Cardiac fibroblast (primary cell): ENCODE measurements around the gene C1orf210.

Experiments used
- DNase-seq, 2 donors: peaks; one replicate each; pipeline versions ENCODE4 v3.0.0 to v3.0.0-alpha.2; 2010; ENCODE audit warnings: low read depth in 2 of 2
- H3K4me3 ChIP-seq, 2 donors: replicated peaks in 1 of 2; 1 replicate in 1 of 2; 2 replicates in 1 of 2; pipeline ENCODE4 v1.5.1; 2011; ENCODE audit warnings: low read depth in 2 of 2, low read length in 2 of 2, mild to moderate bottlenecking in 2 of 2, moderate library complexity in 1 of 2
- CTCF ChIP-seq: IDR thresholded peaks from one replicate; pipeline ENCODE4 v1.5.1; 2011; ENCODE audit warnings: low read depth, mild to moderate bottlenecking, low read length, inconsistent platforms

The C1orf210 gene

GRCh38 chr1:43270421-43271095, 14.8 kb downstream of the C1orf210 start:
- TF ChIP-seq CTCF: no peak
- H3K4me3 ChIP-seq: no peak overlapping the region
- peak in 1 of 2 donors; percentile 10 for DNase-seq

- H3K4me3 ChIP-seq: no peak within 1 kb of the TSS
- TF ChIP-seq CTCF: no peak
- no peak for DNase-seq
Observed at GRCh38 chr1:43269627-43270375, 15.6 kb downstream of the C1orf210 start, which contains the start of gene TMEM125. TMEM125 (plus strand) TSS chr1:43269983; CDS start chr1:43272723, 2,740 bp downstream.

- DNase-seq: no peak
- no peak overlapping the region for H3K4me3 ChIP-seq
- TF ChIP-seq CTCF: no peak
Observed at GRCh38 chr1:43267818-43268425, 17.5 kb downstream of the C1orf210 start.

- DNase-seq: peak; percentile 46 to 72
- no peak for TF ChIP-seq CTCF
- no peak overlapping the region for H3K4me3 ChIP-seq
Observed at GRCh38 chr1:43267291-43267805, 18.0 kb downstream of the C1orf210 start.

- no peak for TF ChIP-seq CTCF
- no peak overlapping the region for H3K4me3 ChIP-seq
- no peak for DNase-seq
Observed at GRCh38 chr1:43266881-43267280, 18.5 kb downstream of the C1orf210 start.

- DNase-seq: no peak
- no peak overlapping the region for H3K4me3 ChIP-seq
- TF ChIP-seq CTCF: no peak
Observed at GRCh38 chr1:43265431-43265830, 19.9 kb downstream of the C1orf210 start.
